Astrocyte of the hippocampus (primary cell): ENCODE results near the gene NFIL3.

Experiments used
- DNase-seq: peaks from one replicate; pipeline ENCODE4 v3.0.0; 2011; ENCODE audit warnings: low read depth, low spot score

The NFIL3 gene

GRCh38 chr9:91360551-91361290 is 62.9 kb downstream of the NFIL3 start:
- peak; percentile 27 for DNase-seq

GRCh38 chr9:91359734-91360470 is 63.7 kb downstream of the NFIL3 start:
- DNase-seq = no peak

GRCh38 chr9:91359083-91359482 is 64.5 kb downstream of the NFIL3 start:
- no peak for DNase-seq
